Hepatocyte (in vitro differentiated cells): ENCODE data around the gene KMO. TPM values are rescaled to one million over a fixed set of nuclear protein-coding genes. Genes with fewer than 3 reads are reported as not detected.

ENCODE experiments used
- DNase-seq: peaks from one replicate; pipeline ENCODE4 v3.0.0-alpha.2; 2016; ENCODE audit warnings: low spot score
- H2AFZ ChIP-seq: fragments of 200-600 bp; sonication (generic); 2 replicates; pipeline ENCODE4 v1.6.0; 2016; ENCODE audit warnings: antibody characterized with exemption, mild to moderate bottlenecking
- H3K27ac ChIP-seq: fragments of 200-600 bp; sonication (generic); 2 replicates; pipeline ENCODE4 v1.5.1; 2016; ENCODE audit warnings: mild to moderate bottlenecking
- H3K27me3 ChIP-seq: fragments of 200-600 bp; sonication (generic); 2 replicates; pipeline ENCODE4 v1.6.1; 2016
- H3K36me3 ChIP-seq: fragments of 200-600 bp; sonication (generic); replicated peaks from 2 replicates; pipeline ENCODE4 v1.5.1; 2016; ENCODE audit warnings: low read depth; ENCODE audit not compliant: insufficient read depth
- H3K4me1 ChIP-seq: fragments of 200-600 bp; sonication (generic); 2 replicates; pipeline ENCODE4 v1.5.1; 2016; ENCODE audit warnings: mild to moderate bottlenecking, moderate library complexity; ENCODE audit not compliant: insufficient read depth
- H3K4me2 ChIP-seq: fragments of 200-600 bp; sonication (generic); 2 replicates; pipeline ENCODE4 v1.6.0; 2016
- H3K4me3 ChIP-seq: fragments of 200-600 bp; sonication (generic); 2 replicates; pipeline ENCODE4 v1.5.1; 2016; ENCODE audit warnings: mild to moderate bottlenecking
- H3K79me2 ChIP-seq: fragments of 200-600 bp; sonication (generic); 2 replicates; pipeline ENCODE4 v1.6.0; 2017; ENCODE audit warnings: mild to moderate bottlenecking
- H3K9me2 ChIP-seq: fragments of 200-600 bp; sonication (generic); replicated peaks from 2 replicates; pipeline ENCODE4 v1.6.0; 2017; ENCODE audit warnings: mild to moderate bottlenecking; ENCODE audit not compliant: insufficient read depth
- H3K9me3 ChIP-seq: fragments of 200-600 bp; sonication (generic); 2 replicates; pipeline ENCODE4 v1.5.1; 2016; ENCODE audit warnings: low read depth, mild to moderate bottlenecking
- H4K20me1 ChIP-seq: fragments of 200-600 bp; sonication (generic); 2 replicates; pipeline ENCODE4 v1.6.0; 2016; ENCODE audit warnings: mild to moderate bottlenecking; ENCODE audit not compliant: insufficient read depth, poor library complexity, severe bottlenecking
- CTCF ChIP-seq: fragments of 200-600 bp; sonication (generic); IDR thresholded peaks from 2 replicates; pipeline ENCODE4 v1.5.1; 2016; ENCODE audit warnings: antibody characterized with exemption, mild to moderate bottlenecking; ENCODE audit not compliant: poor library complexity
- EZH2 ChIP-seq: fragments of 200-600 bp; sonication (generic); IDR thresholded peaks from 2 replicates; pipeline ENCODE4 v1.6.1; 2016; ENCODE audit warnings: antibody characterized with exemption, mild to moderate bottlenecking, borderline replicate concordance
- EZH2phosphoT487 ChIP-seq: fragments of 200-600 bp; sonication (generic); IDR thresholded peaks from one replicate; pipeline ENCODE4 v1.6.1; 2018; ENCODE audit warnings: antibody characterized with exemption, mild to moderate bottlenecking, low read depth, moderate library complexity; ENCODE audit not compliant: unreplicated experiment, severe bottlenecking
- WGBS: methylation state at CpG from one replicate; pipeline ENCODE4 v1.1.6; 2016; ENCODE audit warnings: low lambda C conversion rate; ENCODE audit errors: missing lambda C conversion rate; 5-methylcytosine and 5-hydroxymethylcytosine counted together
- polyA plus RNA-seq: library from polyadenylated mRNA; unstranded; fragments of >200 nt; fragmentation: Nextera tagmentation; extraction: Ambion mirVana; gene quantifications from 2 replicates; pipeline ENCODE4 v1.2.1, GENCODE V29; 2016
- total RNA-seq: library from RNA; depleted of rRNA; stranded (reverse); fragments of >200 nt; gene quantifications from 2 replicates; pipeline ENCODE4 v1.2.3, GENCODE V29; 2014

KMO gene
- total and polyA plus RNA-seq, 2 experiments from 2014 or later: 1.4 to 2.8 TPM

- Histone ChIP-seq H3K79me2 (no peaks in the 10 kb centered on the region), H4K20me1 (no peaks in the 10 kb centered on the region), H3K4me3 (no peak overlapping the region), H3K27me3 (no peaks in the 10 kb centered on the region), H3K9me2 (no peaks in the 10 kb centered on the region), H3K27ac (peak overlapping the region; percentile 0), H3K36me3 (no peaks in the 10 kb centered on the region), H3K4me1 (peaks cover 17% of the 10 kb centered on the region), H2AFZ (no peak overlapping the region), H3K9me3 (no peaks in the 10 kb centered on the region), H3K4me2 (no peak overlapping the region)
- 88% methylated on average over 1 of the region's 1 CpG for WGBS
- TF ChIP-seq EZH2: no peak
- TF ChIP-seq CTCF: no peak
- TF ChIP-seq EZH2phosphoT487: no peak
- DNase-seq: no peak
Measured at GRCh38 chr1:241611736-241612135, 79.6 kb downstream of the KMO start.

GRCh38 chr1:241612533-241613477, 80.6 kb downstream of the KMO start:
- Histone ChIP-seq H3K4me3 (no peak overlapping the region), H3K9me2 (no peaks in the 10 kb centered on the region), H3K79me2 (no peaks in the 10 kb centered on the region), H3K9me3 (no peaks in the 10 kb centered on the region), H3K36me3 (no peaks in the 10 kb centered on the region), H2AFZ (no peak overlapping the region), H3K4me2 (no peak overlapping the region), H3K4me1 (peaks cover 17% of the 10 kb centered on the region), H3K27me3 (no peaks in the 10 kb centered on the region), H4K20me1 (no peaks in the 10 kb centered on the region), H3K27ac (peak overlapping the region; percentile 25)
- WGBS: 83% methylated on average over 9 of the region's 9 CpGs
- no peak for TF ChIP-seq EZH2phosphoT487
- no peak for TF ChIP-seq CTCF
- TF ChIP-seq EZH2: no peak
- peak; percentile 21 for DNase-seq

GRCh38 chr1:241614144-241614543, 82.0 kb downstream of the KMO start:
- H3K9me3 ChIP-seq: no peaks in the 10 kb centered on the region
- no peak overlapping the region for H3K4me2 ChIP-seq
- no peak overlapping the region for H3K4me3 ChIP-seq
- H3K4me1 ChIP-seq: peaks cover 17% of the 10 kb centered on the region
- H3K36me3 ChIP-seq: no peaks in the 10 kb centered on the region
- no peaks in the 10 kb centered on the region for H3K79me2 ChIP-seq
- 93% methylated on average over 4 of the region's 4 CpGs for WGBS
- no peak for DNase-seq
- no peak overlapping the region for H3K27ac ChIP-seq
- no peak overlapping the region for H2AFZ ChIP-seq
- TF ChIP-seq CTCF (no peak), EZH2 (no peak), EZH2phosphoT487 (no peak)
- no peaks in the 10 kb centered on the region for H3K27me3 ChIP-seq
- no peaks in the 10 kb centered on the region for H4K20me1 ChIP-seq
- H3K9me2 ChIP-seq: no peaks in the 10 kb centered on the region
